Tibial nerve (tissue), 4 donors: ENCODE data around the gene CDH4. TPM values are rescaled to one million over a fixed set of nuclear protein-coding genes. Genes with fewer than 3 reads are reported as not detected.

Experiments
- DNase-seq, 2 donors: peaks; one replicate each; pipeline ENCODE4 v3.0.0-alpha.2; 2019; ENCODE audit warnings: low spot score in 2 of 2
- H3K27ac ChIP-seq, 4 donors: fragments of 200-600 bp; sonication (generic) in 3 of 4; one replicate each; pipeline ENCODE4 v1.5.1; 2017 to 2019; ENCODE audit warnings: mild to moderate bottlenecking in 1 of 4
- H3K27me3 ChIP-seq, 2 donors: fragments of 200-600 bp; sonication (generic) in 1 of 2; one replicate each; pipeline versions ENCODE4 v1.5.1 to v1.6.0; 2017 to 2019
- H3K36me3 ChIP-seq, 3 donors: fragments of 200-600 bp; sonication (generic); one replicate each; pipeline ENCODE4 v1.5.1; 2018 to 2019
- H3K4me1 ChIP-seq, 4 donors: fragments of 200-600 bp; sonication (generic) in 3 of 4; one replicate each; pipeline ENCODE4 v1.5.1; 2017 to 2019
- H3K4me3 ChIP-seq, 4 donors: fragments of 200-600 bp; sonication (generic) in 3 of 4; one replicate each; pipeline ENCODE4 v1.5.1; 2017 to 2019; ENCODE audit warnings: mild to moderate bottlenecking in 1 of 4, moderate library complexity in 1 of 4
- H3K9me3 ChIP-seq, 4 donors: fragments of 200-600 bp; sonication (generic) in 3 of 4; one replicate each; pipeline ENCODE4 v1.5.1; 2017 to 2019
- CTCF ChIP-seq, 5 experiments: fragments of 200-600 bp in 3 of 5; fragments of 450-650 bp in 2 of 5; sonication (generic) in 3 of 5; IDR thresholded peaks; one replicate each; pipeline ENCODE4 v1.5.1; 2016 to 2019; ENCODE audit warnings: antibody characterized with exemption in 5 of 5, mild to moderate bottlenecking in 3 of 5, moderate library complexity in 2 of 5
- EP300 ChIP-seq, 2 donors: sonication (generic); formaldehyde crosslinking; IDR thresholded peaks; one replicate each; pipeline ENCODE4 v1.6.1; 2017; ENCODE audit warnings: antibody characterized with exemption in 2 of 2, mild to moderate bottlenecking in 1 of 2
- POLR2A ChIP-seq, 2 donors: fragments of 450-650 bp; IDR thresholded peaks; one replicate each; pipeline ENCODE4 v1.6.1; 2017; ENCODE audit warnings: antibody characterized with exemption in 2 of 2, mild to moderate bottlenecking in 2 of 2, moderate library complexity in 2 of 2
- WGBS, 2 donors: methylation state at CpG; one replicate each; pipeline ENCODE4 v1.1.5; 2018; 5-methylcytosine and 5-hydroxymethylcytosine counted together
- total RNA-seq, 4 donors: library from RNA; depleted of rRNA; stranded (reverse); fragments of >200 nt; gene quantifications; one replicate each; pipeline ENCODE4 v1.1.0, GENCODE V29; 2016

Gene CDH4
- total RNA-seq, 4 donors from 2014 or later = 0.78 to 2.3 (median 1.0) TPM

GRCh38 chr20:61896058-61896961 is 644.2 kb downstream of the CDH4 start:
- Histone ChIP-seq H3K27me3 (peaks cover 0 to 14% of the 10 kb centered on the region in 2 donors), H3K4me3 (no peak overlapping the region), H3K36me3 (no peaks in the 10 kb centered on the region), H3K9me3 (peaks cover 0 to 13% (median 0%) of the 10 kb centered on the region in 4 donors), H3K27ac (no peak overlapping the region), H3K4me1 (peaks cover 0 to 3% (median 0%) of the 10 kb centered on the region in 4 donors)
- WGBS, 2 donors = 37 to 40% methylated on average over 15 to 27 of the region's 28 CpGs
- DNase-seq = peak in 1 of 2 donors; percentile 25
- TF ChIP-seq EP300 (IDR thresholded peaks at IDR 0.05) (no peak), POLR2A (IDR thresholded peaks at IDR 0.05) (no peak), CTCF (IDR thresholded peaks at IDR 0.05) (peak; percentile 50 to 83 (median 68))

GRCh38 chr20:61897401-61898295 is 645.6 kb downstream of the CDH4 start:
- Histone ChIP-seq H3K27me3 (peaks cover 0 to 14% of the 10 kb centered on the region in 2 donors), H3K27ac (no peak overlapping the region), H3K9me3 (peaks cover 0 to under 1% (median 0%) of the 10 kb centered on the region in 4 donors), H3K36me3 (no peaks in the 10 kb centered on the region), H3K4me1 (peaks cover 0 to 3% (median 0%) of the 10 kb centered on the region in 4 donors), H3K4me3 (no peak overlapping the region)
- no peak for DNase-seq
- 87 to 94% methylated on average over 23 to 26 of the region's 26 CpGs for WGBS, 2 donors
- TF ChIP-seq EP300 (IDR thresholded peaks at IDR 0.05) (no peak), CTCF (IDR thresholded peaks at IDR 0.05) (no peak), POLR2A (IDR thresholded peaks at IDR 0.05) (no peak)

- Histone ChIP-seq H3K27me3 (peaks cover 0 to 14% of the 10 kb centered on the region in 2 donors), H3K36me3 (no peaks in the 10 kb centered on the region), H3K4me3 (no peak overlapping the region), H3K4me1 (peaks cover 0 to 3% (median 0%) of the 10 kb centered on the region in 4 donors), H3K9me3 (no peaks in the 10 kb centered on the region), H3K27ac (no peak overlapping the region)
- TF ChIP-seq EP300 (IDR thresholded peaks at IDR 0.05) (no peak), POLR2A (IDR thresholded peaks at IDR 0.05) (no peak), CTCF (IDR thresholded peaks at IDR 0.05) (no peak)
- DNase-seq = no peak
- 81 to 86% methylated on average over 7 of the region's 8 CpGs for WGBS, 2 donors
Observed at GRCh38 chr20:61898405-61898804, 646.3 kb downstream of the CDH4 start.

GRCh38 chr20:61900011-61900944 is 648.2 kb downstream of the CDH4 start:
- Histone ChIP-seq H3K4me1 (peaks cover 0 to 3% (median 0%) of the 10 kb centered on the region in 4 donors), H3K36me3 (no peaks in the 10 kb centered on the region), H3K9me3 (no peaks in the 10 kb centered on the region), H3K27ac (no peak overlapping the region), H3K4me3 (no peak overlapping the region), H3K27me3 (peaks cover 0 to 14% of the 10 kb centered on the region in 2 donors)
- DNase-seq = no peak
- no peak for TF ChIP-seq EP300 (IDR thresholded peaks at IDR 0.05)
- no peak for TF ChIP-seq CTCF (IDR thresholded peaks at IDR 0.05)
- no peak for TF ChIP-seq POLR2A (IDR thresholded peaks at IDR 0.05)
- WGBS, 2 donors = 32 to 39% methylated on average over 25 to 27 of the region's 29 CpGs
